ENCODE results near the gene COQ4. TPM values are rescaled to one million over a fixed set of nuclear protein-coding genes. Genes with fewer than 3 reads are reported as not detected.

The COQ4 gene
- 24.9 TPM for total RNA-seq

GRCh38 chr9:128322404-128323211 is at the start of gene COQ4, which contains the start of gene TRUB2:
TSS of gene COQ4 (plus strand) at chr9:128322839. CDS start at chr9:128322859, 20 bp downstream.
TSS of gene TRUB2 (minus strand) at chr9:128322447. CDS start at chr9:128322408, 39 bp downstream.

GRCh38 chr9:128275198-128276007 is 47.2 kb upstream of the COQ4 start, which contains the start of gene GOLGA2:
TSS of gene GOLGA2 (minus strand) at chr9:128276007. CDS start at chr9:128275976, 31 bp downstream.

GRCh38 chr9:128276008-128276573 is 46.5 kb upstream of the COQ4 start, which contains the start of gene SWI5:
TSS of gene SWI5 (plus strand) at chr9:128276276.

GRCh38 chr9:128339761-128340690 is 17.4 kb downstream of the COQ4 start, which contains the start of gene SLC27A4:
TSS of gene SLC27A4 (plus strand) at chr9:128340527. CDS start at chr9:128343133, 2,606 bp downstream.

GRCh38 chr9:128370752-128371629 is 48.4 kb downstream of the COQ4 start, which contains the start of gene URM1:
TSS of gene URM1 (plus strand) at chr9:128371374. CDS start at chr9:128371381, 7 bp downstream.

Other genes starting within 250 kb of the COQ4 start
- 56.5 TPM for gene PTGES2, start 195.1 kb upstream of the COQ4 start, total RNA-seq
- not detected for gene LCN2, start 173.4 kb upstream of the COQ4 start, total RNA-seq
- 62.7 TPM for gene BBLN, start 162.6 kb upstream of the COQ4 start, total RNA-seq
- gene CIZ1, start 131.3 kb upstream of the COQ4 start, total RNA-seq, result 22.6 TPM
- 155 TPM for gene DNM1, start 119.5 kb upstream of the COQ4 start, total RNA-seq
- gene GOLGA2, start 46.8 kb upstream of the COQ4 start, total RNA-seq, result 61.8 TPM
- 8.5 TPM for gene SWI5, start 46.6 kb upstream of the COQ4 start, total RNA-seq
- 18.0 TPM for gene TRUB2, start 392 bp upstream of the COQ4 start, total RNA-seq
- 44.3 TPM for gene SLC27A4, start 17.7 kb downstream of the COQ4 start, total RNA-seq
- gene URM1, start 48.5 kb downstream of the COQ4 start, total RNA-seq, result 20.1 TPM
- gene CERCAM, start 98.0 kb downstream of the COQ4 start, total RNA-seq, result 10.4 TPM
- 25.1 TPM for gene ODF2, start 133.2 kb downstream of the COQ4 start, total RNA-seq
- 21.9 TPM for gene GLE1, start 181.9 kb downstream of the COQ4 start, total RNA-seq
- gene SPTAN1, start 229.7 kb downstream of the COQ4 start, total RNA-seq, result 867 TPM

All from diencephalon (tissue), 1 donor.